ENCODE measurements around the gene ADGRV1. TPM values are rescaled to one million over a fixed set of nuclear protein-coding genes. Genes with fewer than 3 reads are reported as not detected.

ADGRV1 gene
- polyA plus RNA-seq, 1 donor from 2014 or later = 3.7 TPM

DNA sequence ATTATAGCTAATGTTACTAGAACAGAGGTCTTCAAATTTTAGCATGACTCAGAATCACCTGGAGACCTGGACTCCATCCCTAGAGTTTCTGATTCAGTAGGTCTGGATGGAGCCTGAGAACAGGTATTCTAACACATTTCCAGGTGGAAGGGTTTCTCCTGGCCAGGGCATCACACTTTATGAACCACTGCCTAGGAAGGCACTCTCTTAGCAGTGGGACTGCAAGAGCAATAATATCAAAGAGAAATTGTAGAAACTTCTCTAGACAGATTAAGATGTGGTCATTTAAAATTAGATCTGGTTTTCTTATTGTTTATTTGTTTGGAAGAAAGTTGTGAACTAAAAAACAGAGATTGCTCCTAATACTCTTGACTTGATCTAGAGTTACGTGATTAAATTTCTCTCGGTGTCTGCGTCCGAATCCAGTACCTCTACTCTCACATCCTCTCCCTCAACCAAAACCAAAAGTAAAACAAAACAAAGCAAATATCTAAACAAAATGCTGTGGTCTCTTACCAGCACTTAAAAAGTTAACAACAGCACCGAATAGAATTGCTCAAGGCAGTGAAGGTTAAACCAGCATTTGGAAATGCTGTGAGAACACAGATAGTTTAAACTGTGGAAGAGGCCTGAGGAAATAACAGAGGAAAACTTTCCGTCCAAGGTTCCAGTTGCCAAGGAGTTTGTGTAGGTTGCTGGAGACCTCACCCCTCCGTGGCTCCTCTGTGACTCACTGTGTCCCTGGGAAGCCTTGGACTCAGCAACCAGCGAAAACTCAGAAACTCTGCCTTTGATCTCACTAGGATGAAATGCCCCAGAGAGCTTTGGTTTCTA is 631.1 kb downstream of the ADGRV1 start:
- Histone ChIP-seq H3K27ac (ENCODE audit: low read length) (no peak overlapping the region), H3K4me2 (ENCODE audit: low read length) (no peak overlapping the region), H3K4me3 (ENCODE audit: low read length) (no peak overlapping the region), H2AFZ (ENCODE audit: low read depth, low read length) (no peak overlapping the region), H3K36me3 (ENCODE audit: insufficient read depth, low read length) (no peaks in the 10 kb centered on the region), H3K9me3 (ENCODE audit: low read length) (no peaks in the 10 kb centered on the region), H3K27me3 (ENCODE audit: insufficient read depth, low read depth, low read length) (no peaks in the 10 kb centered on the region), H3K9me2 (ENCODE audit: insufficient read depth, low read length) (no peaks in the 10 kb centered on the region), H3K9ac (ENCODE audit: low read length) (no peak overlapping the region), H3K79me2 (replicated peaks; ENCODE audit: insufficient read depth, low read length) (no peaks in the 10 kb centered on the region), H3F3A (ENCODE audit: insufficient read depth, low read length, poor library complexity, severe bottlenecking) (no peaks in the 10 kb centered on the region), H4K20me1 (ENCODE audit: insufficient read depth) (no peaks in the 10 kb centered on the region)
- TF ChIP-seq, protein P1, sequence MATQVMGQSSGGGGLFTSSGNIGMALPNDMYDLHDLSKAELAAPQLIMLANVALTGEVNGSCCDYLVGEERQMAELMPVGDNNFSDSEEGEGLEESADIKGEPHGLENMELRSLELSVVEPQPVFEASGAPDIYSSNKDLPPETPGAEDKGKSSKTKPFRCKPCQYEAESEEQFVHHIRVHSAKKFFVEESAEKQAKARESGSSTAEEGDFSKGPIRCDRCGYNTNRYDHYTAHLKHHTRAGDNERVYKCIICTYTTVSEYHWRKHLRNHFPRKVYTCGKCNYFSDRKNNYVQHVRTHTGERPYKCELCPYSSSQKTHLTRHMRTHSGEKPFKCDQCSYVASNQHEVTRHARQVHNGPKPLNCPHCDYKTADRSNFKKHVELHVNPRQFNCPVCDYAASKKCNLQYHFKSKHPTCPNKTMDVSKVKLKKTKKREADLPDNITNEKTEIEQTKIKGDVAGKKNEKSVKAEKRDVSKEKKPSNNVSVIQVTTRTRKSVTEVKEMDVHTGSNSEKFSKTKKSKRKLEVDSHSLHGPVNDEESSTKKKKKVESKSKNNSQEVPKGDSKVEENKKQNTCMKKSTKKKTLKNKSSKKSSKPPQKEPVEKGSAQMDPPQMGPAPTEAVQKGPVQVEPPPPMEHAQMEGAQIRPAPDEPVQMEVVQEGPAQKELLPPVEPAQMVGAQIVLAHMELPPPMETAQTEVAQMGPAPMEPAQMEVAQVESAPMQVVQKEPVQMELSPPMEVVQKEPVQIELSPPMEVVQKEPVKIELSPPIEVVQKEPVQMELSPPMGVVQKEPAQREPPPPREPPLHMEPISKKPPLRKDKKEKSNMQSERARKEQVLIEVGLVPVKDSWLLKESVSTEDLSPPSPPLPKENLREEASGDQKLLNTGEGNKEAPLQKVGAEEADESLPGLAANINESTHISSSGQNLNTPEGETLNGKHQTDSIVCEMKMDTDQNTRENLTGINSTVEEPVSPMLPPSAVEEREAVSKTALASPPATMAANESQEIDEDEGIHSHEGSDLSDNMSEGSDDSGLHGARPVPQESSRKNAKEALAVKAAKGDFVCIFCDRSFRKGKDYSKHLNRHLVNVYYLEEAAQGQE (IDR thresholded peaks at IDR 0.05; ENCODE audit: borderline replicate concordance) = no peak
- no peak for TF ChIP-seq TAF1 (IDR thresholded peaks at IDR 0.05; ENCODE audit: low read depth)
- no peak for TF ChIP-seq SMC3 (conservative IDR thresholded peaks at IDR 0.05; ENCODE audit: poor library complexity)
- TF ChIP-seq, protein P2, sequence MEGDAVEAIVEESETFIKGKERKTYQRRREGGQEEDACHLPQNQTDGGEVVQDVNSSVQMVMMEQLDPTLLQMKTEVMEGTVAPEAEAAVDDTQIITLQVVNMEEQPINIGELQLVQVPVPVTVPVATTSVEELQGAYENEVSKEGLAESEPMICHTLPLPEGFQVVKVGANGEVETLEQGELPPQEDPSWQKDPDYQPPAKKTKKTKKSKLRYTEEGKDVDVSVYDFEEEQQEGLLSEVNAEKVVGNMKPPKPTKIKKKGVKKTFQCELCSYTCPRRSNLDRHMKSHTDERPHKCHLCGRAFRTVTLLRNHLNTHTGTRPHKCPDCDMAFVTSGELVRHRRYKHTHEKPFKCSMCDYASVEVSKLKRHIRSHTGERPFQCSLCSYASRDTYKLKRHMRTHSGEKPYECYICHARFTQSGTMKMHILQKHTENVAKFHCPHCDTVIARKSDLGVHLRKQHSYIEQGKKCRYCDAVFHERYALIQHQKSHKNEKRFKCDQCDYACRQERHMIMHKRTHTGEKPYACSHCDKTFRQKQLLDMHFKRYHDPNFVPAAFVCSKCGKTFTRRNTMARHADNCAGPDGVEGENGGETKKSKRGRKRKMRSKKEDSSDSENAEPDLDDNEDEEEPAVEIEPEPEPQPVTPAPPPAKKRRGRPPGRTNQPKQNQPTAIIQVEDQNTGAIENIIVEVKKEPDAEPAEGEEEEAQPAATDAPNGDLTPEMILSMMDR (IDR thresholded peaks at IDR 0.05; ENCODE audit: poor library complexity, severe bottlenecking) = no peak
- no peak for TF ChIP-seq EZH2 (IDR thresholded peaks at IDR 0.05; ENCODE audit: borderline replicate concordance, insufficient read depth, low read length, poor library complexity, severe bottlenecking)
- TF ChIP-seq POLR2AphosphoS5 (IDR thresholded peaks at IDR 0.05) = no peak
- no peak for TF ChIP-seq MXI1 (conservative IDR thresholded peaks at IDR 0.05; ENCODE audit: poor library complexity, severe bottlenecking)
- no peak for TF ChIP-seq RAD21 (conservative IDR thresholded peaks at IDR 0.05)
- TF ChIP-seq EP300 (conservative IDR thresholded peaks at IDR 0.05; ENCODE audit: poor library complexity, severe bottlenecking) = no peak

DNA sequence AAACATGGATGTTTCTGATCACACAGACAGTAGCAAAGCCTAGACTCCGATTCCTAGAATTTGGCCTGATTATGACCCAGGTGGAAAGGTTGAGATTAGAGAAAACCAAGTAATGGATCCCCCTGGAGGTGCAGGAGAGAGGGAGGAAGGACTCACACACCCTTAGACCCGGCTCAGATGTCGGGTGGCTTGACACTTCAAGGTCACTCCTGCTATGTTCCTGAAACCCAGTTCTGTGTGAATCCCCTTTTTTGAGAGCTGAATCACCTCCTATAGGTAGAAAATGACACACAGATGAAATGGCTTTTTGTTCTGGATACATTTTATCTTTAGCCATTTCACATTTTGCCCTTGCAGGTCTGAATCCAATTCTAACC is 631.7 kb downstream of the ADGRV1 start:
- Histone ChIP-seq H3K27ac (ENCODE audit: low read length) (no peak overlapping the region), H3K9me3 (ENCODE audit: low read length) (no peaks in the 10 kb centered on the region), H3F3A (ENCODE audit: insufficient read depth, low read length, poor library complexity, severe bottlenecking) (no peaks in the 10 kb centered on the region), H3K27me3 (ENCODE audit: insufficient read depth, low read depth, low read length) (no peaks in the 10 kb centered on the region), H3K9ac (ENCODE audit: low read length) (no peak overlapping the region), H3K4me3 (ENCODE audit: low read length) (no peak overlapping the region), H3K79me2 (replicated peaks; ENCODE audit: insufficient read depth, low read length) (no peaks in the 10 kb centered on the region), H2AFZ (ENCODE audit: low read depth, low read length) (no peak overlapping the region), H4K20me1 (ENCODE audit: insufficient read depth) (no peaks in the 10 kb centered on the region), H3K4me2 (ENCODE audit: low read length) (no peak overlapping the region), H3K36me3 (ENCODE audit: insufficient read depth, low read length) (no peaks in the 10 kb centered on the region), H3K9me2 (ENCODE audit: insufficient read depth, low read length) (no peaks in the 10 kb centered on the region)
- TF ChIP-seq EZH2 (IDR thresholded peaks at IDR 0.05; ENCODE audit: borderline replicate concordance, insufficient read depth, low read length, poor library complexity, severe bottlenecking) = no peak
- TF ChIP-seq MXI1 (conservative IDR thresholded peaks at IDR 0.05; ENCODE audit: poor library complexity, severe bottlenecking) = no peak
- TF ChIP-seq, protein P1 (IDR thresholded peaks at IDR 0.05; ENCODE audit: borderline replicate concordance) = no peak
- TF ChIP-seq, protein P2 (IDR thresholded peaks at IDR 0.05; ENCODE audit: poor library complexity, severe bottlenecking) = no peak
- TF ChIP-seq POLR2AphosphoS5 (IDR thresholded peaks at IDR 0.05) = no peak
- no peak for TF ChIP-seq EP300 (conservative IDR thresholded peaks at IDR 0.05; ENCODE audit: poor library complexity, severe bottlenecking)
- TF ChIP-seq RAD21 (conservative IDR thresholded peaks at IDR 0.05) = no peak
- TF ChIP-seq SMC3 (conservative IDR thresholded peaks at IDR 0.05; ENCODE audit: poor library complexity) = no peak
- no peak for TF ChIP-seq TAF1 (IDR thresholded peaks at IDR 0.05; ENCODE audit: low read depth)

Measured in neural cell (in vitro differentiated cells).